A204.1 (cell line): ENCODE measurements around the gene PPP6R2.

Experiments used
- FAIRE-seq: peaks from 2 replicates; lab custom pipeline; 2012; peaks lifted over from hg19 to GRCh38; lab: Jason Lieb, UNC

PPP6R2 gene

DNA sequence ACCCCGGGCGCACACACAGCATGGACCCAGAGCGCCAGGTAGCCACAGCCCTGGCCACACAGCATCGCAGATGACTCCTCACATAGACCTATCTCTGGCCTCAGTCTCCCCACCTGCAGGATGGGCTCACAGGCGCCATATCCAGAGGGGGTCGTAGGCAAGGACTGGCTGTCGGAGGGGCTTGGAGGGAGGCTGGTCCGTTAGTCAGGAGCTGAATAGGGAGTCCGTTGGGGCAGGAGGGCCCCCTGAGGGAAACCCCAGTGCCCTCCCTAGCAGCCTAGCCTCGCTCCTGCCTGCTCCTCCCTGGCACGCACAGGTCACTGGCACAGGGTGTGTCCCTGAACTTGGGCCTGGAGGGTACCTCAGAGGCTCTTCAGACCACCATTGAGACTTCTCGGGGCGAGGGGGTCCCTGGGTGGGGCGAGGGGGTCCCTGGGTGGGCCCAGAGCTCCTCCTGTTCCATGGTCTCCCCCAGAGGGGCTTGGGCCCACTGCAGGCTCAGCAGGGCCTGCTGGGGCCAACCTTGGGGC is 37.7 kb upstream of the PPP6R2 start:
- no peak for FAIRE-seq

DNA sequence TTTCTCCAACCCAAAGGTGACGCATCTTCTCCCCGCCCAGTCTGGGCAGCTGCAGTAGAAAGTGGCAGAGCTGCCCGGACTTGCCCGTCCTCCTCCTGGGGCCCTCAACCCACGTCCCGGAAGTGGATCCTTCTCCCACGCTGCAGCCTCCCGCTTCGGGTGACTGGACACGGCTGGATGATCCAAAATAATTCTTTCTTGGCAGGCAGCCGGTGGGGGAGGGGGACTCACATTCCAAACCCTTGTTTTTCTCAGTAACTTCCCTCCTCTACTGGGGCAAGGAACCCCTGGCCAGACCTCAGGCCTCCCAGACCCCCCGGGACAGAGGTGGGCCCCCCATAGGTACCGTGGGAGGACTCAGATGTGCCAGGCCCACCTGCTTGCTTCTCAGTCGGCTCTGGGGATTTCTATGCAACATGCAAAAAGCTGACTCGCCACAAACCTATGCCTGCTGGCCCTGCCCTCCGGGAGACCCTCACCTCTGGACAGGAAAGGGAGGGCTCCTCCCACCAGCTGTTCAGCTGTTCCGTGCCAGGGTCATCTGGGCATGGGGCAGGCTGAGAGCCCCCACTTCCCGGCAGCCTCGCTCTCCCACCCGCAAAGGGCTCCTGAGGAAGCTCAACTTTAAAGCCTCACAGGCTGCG is 37.1 kb upstream of the PPP6R2 start:
- no peak for FAIRE-seq

- no peak for FAIRE-seq
Measured at GRCh38 chr22:50306753-50307749, 36.1 kb upstream of the PPP6R2 start, which contains the start of gene PLXNB2. Gene PLXNB2 (minus strand): TSS chr22:50307646. CDS start chr22:50290584, 17,062 bp downstream.

- FAIRE-seq: no peak
Measured at GRCh38 chr22:50307890-50308596, 35.1 kb upstream of the PPP6R2 start.

- FAIRE-seq: no peak
Measured at GRCh38 chr22:50308597-50308935, 34.6 kb upstream of the PPP6R2 start.

- FAIRE-seq: no peak
Measured at GRCh38 chr22:50308986-50309600, 34.0 kb upstream of the PPP6R2 start.

DNA sequence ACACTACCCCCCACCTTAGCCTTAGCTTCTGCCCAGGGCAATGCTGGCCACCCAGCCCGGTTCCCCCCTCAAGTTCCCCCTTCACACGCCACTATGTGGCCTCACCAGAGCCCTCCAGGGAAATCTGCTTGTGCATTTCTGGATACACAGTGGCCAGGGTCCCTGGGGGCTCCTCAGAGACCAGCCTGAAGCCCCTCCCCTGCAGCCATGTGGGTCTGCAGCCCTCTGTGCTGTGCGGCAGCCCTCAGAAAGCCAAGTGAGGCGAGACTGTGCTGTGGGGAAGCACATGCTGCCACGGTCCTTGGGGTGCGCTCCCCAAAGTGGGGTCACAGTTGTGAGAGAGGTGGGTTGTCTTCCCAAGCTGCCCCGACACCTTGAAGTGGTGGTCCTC is 33.5 kb upstream of the PPP6R2 start:
- no peak for FAIRE-seq

DNA sequence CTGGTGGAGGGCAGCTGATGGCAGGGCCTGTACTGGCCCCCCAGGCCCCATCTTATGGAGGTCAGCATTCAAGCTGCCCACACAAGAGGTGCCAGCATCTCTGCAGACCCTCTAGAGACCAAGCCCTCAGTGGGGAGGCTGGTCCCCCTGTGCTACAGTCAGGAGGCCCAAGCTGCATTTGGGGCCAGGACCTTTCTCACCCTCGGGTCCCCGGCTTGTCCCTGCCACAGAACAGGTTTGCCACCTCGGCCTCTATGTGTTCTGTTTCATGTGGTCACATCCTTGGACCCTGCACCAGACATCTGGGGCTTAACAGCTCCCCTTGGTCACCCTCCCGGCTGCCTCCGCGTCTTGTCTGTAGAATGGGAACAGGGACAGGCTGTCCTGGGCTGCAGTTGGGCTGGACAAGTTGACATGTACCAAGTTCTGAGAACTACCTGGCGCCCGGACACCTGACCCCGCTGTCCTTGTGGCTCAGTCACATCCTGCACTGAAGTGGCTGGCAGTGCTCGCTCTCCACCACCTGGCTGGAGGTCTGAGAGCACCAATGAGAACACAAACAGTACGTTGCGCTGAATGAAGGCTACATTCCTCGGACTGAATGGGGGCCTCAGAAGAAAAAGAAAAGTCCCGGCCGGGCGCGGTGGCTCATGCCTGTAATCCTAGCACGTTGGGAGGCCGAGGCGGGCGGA is 33.0 kb upstream of the PPP6R2 start:
- FAIRE-seq: no peak

- FAIRE-seq: no peak
Measured at GRCh38 chr22:50310949-50311444, 32.1 kb upstream of the PPP6R2 start.

DNA sequence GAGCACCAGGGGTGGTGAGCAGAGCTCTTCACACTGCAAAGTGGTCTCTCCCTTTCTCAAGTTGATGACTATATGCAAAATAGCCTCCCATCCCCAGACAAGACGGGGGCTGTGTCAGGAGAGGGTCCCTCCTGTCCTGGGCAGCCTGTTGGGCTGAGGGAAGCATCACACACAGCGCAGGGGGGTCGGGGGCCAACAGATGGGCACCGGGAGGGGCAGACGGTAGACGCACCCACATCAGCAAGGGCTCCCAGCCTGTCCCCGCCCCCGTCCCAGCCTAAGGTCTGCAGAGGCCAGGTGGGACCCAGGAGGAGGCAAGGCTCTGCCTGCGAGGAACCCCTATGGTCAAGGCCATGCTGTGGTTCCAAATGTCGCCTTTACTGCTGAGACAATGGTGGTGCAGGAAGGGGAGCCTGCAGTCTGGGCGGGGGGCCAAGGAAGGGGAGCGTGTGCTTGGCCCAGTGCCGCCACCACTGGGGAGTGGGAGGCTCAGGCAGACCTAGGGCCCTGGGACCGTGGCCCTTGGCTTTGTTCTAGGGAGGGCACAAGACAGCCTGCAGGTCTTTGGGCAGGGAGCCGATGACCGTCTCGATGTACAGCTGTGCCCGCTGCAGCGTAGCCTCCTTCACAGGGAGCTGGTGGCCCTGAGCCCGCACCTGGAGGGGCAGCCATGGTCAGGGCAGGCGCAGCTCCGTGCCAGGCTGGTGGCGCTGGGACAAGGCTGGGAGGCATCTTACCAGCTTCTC is 31.3 kb upstream of the PPP6R2 start:
- FAIRE-seq: no peak

- no peak for FAIRE-seq
Measured at GRCh38 chr22:50312371-50312770, 30.8 kb upstream of the PPP6R2 start.

DNA sequence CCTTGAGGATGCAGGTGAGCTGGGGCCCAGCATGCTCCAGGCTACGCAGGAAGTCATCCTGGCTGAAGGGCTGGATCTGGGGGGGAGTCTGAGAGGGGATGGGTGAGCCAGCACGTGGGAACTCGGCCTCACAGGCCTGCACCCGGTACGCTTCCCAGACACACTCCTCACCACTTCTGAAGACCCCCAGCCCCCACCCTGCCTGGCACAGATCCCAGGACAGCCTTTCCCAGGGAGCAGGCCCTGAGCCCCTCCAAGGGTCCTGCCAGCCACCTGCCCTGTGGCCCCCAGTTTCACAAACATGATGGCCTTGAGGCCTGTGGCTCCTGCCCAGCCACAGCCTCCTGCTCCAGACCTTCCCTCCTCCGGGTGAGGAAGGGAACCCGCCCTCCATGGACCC is 30.1 kb upstream of the PPP6R2 start:
- no peak for FAIRE-seq

- FAIRE-seq: no peak
Measured at GRCh38 chr22:50313600-50313999, 29.5 kb upstream of the PPP6R2 start.

GRCh38 chr22:50314081-50314454 is 29.1 kb upstream of the PPP6R2 start:
- FAIRE-seq: no peak

DNA sequence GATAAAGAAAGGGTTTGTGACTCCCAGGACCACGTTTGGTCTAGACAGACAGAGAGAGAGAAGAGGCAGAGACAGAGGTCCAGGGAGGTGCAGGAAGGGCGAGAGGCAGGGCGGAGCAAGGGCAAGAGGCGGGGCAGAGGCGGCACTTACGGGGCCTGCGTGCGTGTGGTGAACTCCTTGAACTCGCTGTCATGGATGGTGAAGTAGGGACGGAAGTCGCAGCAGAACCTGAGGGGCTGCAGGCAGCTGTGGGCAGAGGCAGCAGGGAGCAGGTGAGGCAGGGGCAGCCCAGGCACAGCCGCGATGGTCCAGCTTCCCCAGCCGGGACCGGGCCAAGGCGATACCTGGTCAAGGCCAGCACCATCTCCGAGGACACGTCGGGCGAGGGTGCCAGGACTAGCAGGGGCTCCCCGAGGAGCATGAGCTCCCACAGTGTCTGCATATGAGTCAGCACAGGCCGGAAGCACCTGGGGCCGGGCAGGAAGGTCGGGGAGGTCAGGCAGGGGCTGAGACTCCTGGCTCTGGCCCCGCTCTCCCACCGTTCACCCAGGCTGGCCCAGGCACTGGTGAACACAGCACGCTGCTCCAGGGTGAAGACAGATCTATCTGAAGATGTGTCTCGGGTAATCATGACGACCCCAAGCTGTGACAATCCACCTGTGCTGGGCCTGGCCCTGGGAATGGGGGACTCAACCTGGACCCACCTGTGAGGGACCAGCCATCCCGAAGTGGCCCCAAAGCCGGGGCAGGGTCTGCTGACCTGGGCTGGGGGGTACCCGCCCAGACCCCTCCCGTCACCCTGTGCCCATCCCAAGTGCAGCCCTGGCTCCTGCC is 28.5 kb upstream of the PPP6R2 start:
- no peak for FAIRE-seq

DNA sequence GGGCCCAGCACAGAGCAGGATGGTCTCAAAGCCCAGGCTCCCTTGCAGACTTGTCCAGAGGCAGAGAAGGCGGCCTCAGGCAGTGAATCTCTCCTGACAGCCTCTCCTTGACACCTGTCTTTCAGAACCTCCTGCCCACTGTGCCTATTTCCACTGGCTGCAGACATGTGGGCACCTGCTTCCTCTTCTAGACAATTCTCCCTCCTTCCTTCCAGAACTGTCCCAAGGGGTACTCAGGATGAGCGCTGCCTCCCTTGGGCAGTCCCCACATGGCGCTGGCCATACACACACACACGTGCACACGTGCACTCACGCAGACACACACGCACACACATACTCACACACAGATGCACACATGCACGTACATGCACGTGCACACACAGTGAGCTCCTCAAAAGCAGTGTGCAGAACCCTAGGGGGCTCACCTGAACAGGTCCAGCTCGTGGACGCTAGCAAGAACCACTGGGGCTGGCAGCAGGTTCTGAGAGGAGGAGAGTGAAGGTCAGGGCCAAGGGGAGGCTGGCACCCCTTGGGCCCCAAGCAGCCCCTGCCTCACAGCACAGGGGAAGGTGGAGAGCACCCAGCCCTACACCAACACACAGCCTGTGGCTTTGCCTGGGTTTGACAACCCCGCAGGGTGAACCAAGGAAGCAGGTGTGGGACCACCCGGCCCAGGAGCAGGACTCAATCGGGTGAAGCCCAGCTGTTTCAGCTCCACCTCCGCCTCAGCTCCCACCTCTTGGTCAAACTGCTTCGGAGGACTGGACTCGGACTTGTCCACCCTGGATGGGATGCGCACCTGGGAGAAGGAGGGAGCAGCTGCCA is 27.6 kb upstream of the PPP6R2 start:
- FAIRE-seq: no peak

GRCh38 chr22:50316114-50317065 is 26.7 kb upstream of the PPP6R2 start:
- FAIRE-seq: no peak

DNA sequence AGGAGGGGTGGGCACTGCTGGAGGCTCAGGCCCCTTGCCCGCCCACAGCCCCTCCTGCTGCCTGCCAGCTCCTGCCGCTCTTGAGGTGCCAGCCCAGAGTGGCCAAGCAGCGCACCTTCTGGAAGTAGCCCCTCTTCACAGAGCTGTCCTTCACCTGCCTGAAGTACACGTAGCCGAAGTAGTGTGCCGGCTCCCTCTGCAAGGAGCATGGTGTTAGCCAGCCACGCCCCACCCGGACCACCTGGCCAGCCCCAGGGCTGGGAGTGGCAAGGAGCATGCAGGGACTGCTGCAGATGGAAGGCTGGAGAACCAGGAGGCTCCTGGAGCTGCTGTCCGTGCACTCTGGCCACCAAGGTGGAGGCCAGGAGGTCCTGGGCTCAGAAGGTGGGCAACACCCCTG is 25.9 kb upstream of the PPP6R2 start:
- no peak for FAIRE-seq
